Measurements from ENCODE around the gene PIGU.

PIGU gene

GRCh38 chr20:34579191-34579978 is 97.5 kb downstream of the PIGU start:
- DNase-seq (ENCODE audit: low read depth in 2 of 2): no peak

DNA sequence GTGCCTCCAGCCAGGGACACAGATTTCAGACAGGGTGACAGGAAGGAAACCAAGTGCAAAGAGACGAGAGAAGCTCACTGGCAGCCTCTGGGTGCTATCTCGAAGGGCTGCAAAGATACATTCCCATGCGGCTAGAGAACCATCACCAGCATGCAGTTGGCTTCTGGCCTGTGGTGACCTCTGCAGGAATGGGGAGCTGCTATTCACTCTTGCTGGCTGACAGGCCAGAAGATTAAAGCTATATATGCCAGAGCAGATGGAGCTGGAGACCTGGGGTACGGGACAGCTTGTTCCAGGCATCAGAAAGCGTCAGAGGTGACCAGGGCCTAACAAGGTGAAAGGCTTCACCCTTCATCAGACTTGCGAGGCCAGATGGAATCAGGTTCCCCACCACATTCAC is 98.4 kb downstream of the PIGU start:
- no peak for DNase-seq (ENCODE audit: low read depth in 2 of 2)

DNA sequence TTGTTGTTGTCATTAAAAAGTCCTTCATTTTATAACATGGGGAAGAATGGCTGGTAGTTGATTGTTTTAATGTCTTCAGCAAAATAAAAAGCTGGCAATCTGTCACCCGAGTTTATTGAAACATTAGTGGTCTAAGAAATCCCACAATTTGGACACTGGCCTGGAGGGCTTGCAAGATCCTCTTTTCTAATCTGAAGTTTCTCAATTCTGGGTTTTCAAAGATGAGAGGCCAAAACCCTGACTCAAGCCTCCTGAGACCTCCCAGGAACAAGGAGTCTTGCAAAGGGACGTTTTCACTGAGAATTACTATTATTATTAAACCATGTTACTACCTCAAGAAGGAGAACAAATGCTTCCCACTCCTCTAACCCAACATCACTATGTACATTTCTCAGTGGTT is 98.9 kb downstream of the PIGU start:
- no peak for DNase-seq (ENCODE audit: low read depth in 2 of 2)

DNA sequence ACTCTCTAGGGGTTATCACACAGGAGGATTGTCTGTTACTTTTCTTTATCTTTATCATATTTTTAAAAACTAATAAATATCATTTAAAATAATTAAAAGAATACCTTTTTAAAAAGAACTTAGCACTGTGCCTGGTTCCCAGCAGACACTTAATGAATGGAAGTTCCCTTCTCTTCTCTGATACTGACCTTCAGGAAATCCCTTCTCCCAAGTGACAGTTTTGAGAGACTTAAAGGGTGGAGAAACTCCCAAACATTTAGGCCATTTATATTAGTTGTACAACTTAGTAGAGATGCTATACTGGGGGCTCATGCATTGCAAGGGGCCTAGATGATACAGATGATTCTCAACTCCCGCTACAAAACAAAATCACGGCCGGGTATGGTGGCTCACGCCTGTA is 99.8 kb downstream of the PIGU start:
- no peak for DNase-seq (ENCODE audit: low read depth in 2 of 2)

DNA sequence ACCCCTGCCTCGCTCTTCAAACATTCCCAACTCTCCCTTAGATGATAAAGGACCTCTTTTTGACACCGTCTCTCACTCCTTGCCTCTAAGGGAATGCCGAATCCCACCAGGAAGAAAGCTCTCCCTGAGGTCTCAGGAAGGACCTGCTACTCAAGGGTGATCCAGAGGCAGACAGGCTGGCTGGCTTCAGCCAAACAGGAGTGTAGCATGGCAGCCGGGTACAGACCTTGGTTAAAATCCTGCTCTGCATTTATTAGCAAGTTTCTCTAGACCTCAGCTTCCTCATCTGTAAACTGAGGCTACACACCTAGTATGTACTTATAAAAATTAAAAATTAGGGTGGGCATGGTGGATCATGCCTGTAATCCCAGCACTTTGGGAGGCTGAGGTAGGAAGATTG is 101.1 kb downstream of the PIGU start:
- no peak for DNase-seq (ENCODE audit: low read depth in 2 of 2)

GRCh38 chr20:34575271-34575670 is 101.6 kb downstream of the PIGU start:
- no peak for DNase-seq (ENCODE audit: low read depth in 2 of 2)

- no peak for DNase-seq (ENCODE audit: low read depth in 2 of 2)
Observed at GRCh38 chr20:34574861-34575260, 102.0 kb downstream of the PIGU start.

- no peak for DNase-seq (ENCODE audit: low read depth in 2 of 2)
Observed at GRCh38 chr20:34574426-34574825, 102.5 kb downstream of the PIGU start.

- no peak for DNase-seq (ENCODE audit: low read depth in 2 of 2)
Observed at GRCh38 chr20:34573541-34574300, 103.2 kb downstream of the PIGU start.

DNA sequence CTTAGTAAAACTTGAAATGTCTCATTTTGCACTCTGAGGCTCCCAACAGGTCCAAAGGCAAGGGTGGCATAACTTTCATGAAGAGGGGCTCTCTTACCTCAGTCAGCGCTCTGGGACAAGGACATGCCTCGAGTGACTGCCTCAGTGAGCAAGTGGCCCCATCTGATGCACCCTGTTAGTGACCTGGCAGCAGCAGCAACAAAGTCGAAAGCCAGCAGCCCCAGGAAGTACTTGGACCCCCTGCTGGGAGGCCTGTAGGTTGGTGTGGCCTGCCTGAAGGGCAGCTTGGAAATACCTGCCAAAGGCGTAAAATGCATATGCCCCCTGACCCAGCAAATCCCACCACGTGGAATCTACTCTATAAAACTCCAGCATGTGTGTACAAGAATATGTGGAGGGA is 105.1 kb downstream of the PIGU start:
- DNase-seq (ENCODE audit: low read depth in 2 of 2): no peak

GRCh38 chr20:34570859-34571306 is 106.0 kb downstream of the PIGU start:
- no peak for DNase-seq (ENCODE audit: low read depth in 2 of 2)

DNA sequence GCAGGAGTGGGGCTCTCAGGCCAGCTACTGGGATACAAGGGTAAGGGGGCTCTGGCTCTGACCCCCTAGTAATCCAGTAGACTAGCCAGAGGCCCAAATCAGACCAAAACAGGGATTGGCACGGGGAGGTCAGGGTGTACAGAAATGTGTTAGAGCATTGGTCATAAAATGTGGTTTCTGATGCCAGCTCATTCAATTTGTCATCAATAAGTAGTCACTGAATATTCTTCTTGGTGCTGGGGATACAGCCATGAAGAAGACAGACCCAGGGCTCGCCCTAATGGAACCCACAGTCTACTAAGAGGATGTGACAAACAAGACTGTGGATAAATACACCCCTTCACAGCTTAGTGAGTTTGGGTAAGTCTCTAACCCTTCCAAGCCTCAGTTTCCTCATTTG is 107.3 kb downstream of the PIGU start:
- no peak for DNase-seq (ENCODE audit: low read depth in 2 of 2)

DNA sequence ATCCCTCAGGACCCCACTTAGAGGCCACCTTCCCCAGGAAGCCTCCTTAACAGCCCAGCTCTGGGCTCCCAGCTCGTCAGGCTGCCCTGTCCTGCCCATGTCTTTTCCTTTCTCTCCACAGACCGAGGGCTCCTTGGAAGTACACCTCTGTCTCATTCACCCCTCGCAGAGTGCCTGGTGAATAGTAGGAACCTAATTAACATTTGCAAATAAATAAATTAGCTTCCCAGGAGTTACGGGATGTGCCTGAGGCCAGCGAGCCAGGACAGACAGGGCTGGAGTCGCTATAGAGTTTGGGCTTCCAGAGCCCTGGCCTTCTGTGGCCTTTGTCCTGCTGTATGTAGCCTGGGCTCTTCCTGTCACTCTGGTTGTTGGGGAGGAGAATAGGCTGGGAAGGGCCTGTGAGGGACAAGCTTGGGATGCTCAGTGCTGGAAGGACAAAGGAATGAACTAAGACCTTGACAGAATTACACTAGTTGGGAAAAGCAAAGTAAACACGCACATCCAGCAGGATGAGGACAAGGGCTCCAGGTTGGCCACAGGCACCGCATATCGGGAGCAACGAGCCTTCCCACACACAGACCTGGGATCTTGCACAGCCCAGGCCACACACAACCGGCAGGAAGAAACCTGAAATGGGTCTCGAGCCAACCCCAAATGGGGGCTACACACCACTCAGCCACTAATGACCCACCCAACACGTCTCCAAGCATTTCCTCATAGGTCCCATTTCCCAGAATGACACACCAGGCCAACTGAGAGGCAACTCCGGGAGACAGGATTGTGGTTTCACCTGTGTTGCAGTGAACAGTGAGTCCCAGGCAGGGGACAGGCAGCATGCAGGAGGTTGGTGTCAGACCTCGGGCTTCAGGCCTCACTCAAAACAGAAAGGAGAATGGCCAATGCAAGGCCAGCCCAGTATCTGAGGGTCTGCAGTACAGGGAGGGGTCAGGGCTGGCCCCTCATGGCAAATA is 108.7 kb downstream of the PIGU start:
- no peak for DNase-seq (ENCODE audit: low read depth in 2 of 2)

- DNase-seq (ENCODE audit: low read depth in 2 of 2): no peak
Observed at GRCh38 chr20:34566978-34567891, 109.7 kb downstream of the PIGU start.

DNA sequence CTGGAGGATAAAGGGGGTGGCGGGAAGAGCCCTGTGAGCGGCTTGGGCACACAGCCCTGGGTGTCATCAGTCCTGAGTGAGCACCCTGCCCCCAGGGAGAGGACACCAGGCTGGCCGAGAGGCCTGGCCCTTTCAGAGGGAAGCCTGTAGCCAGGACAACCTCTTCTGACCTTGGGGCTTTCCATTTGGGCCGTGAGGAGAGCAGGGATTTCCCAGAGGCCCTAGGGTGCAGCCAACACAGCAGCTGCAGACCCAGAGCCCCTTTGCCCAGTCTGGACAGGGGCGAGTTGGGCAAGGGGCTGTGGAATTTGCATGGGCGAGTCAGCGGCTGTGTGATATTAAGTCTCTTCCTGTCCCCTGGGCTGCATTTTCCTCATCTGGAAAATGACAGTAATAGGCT is 112.1 kb downstream of the PIGU start:
- no peak for DNase-seq (ENCODE audit: low read depth in 2 of 2)

DNA sequence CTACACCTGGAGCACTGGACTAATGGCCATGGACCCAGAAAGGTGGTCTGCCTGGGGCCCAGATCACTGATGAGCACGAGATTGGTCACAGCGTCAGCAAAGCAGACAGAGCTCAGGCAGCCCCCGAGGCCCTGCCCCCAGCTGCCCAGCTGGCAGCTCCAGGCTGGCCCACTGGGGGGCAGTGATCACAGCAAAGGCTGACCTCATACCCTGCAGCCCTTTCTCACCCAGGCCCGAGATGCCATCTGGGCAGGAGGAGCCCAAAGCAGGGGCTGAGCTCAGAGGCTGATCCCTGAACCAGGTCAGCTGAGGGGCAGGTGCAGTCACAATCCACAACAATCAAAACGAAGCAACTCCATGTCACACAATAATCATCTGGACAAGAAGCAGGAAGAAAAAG is 114.3 kb downstream of the PIGU start:
- DNase-seq (ENCODE audit: low read depth in 2 of 2): no peak

DNA sequence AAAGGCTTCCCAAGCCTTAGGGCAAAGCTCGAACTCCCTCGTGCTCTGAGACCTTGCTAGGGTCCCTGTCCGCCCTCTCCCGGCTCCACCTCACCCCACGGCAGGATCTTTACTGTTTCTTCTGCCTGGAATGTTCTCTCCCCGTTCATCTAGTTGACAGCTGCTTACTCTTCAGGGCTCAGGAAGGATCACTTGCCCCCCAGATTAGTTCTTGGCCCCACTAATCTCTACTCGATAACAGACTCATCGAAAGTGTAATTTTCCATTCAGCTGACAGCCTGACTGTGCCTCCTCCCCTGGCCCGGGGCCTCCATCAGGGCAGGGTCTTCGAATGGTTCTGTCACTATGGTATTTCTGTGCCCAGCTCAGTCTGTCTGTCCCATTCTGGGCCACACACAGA is 115.2 kb downstream of the PIGU start:
- DNase-seq (ENCODE audit: low read depth in 2 of 2): no peak

GRCh38 chr20:34560614-34561013 is 116.3 kb downstream of the PIGU start:
- DNase-seq (ENCODE audit: low read depth in 2 of 2): no peak

DNA sequence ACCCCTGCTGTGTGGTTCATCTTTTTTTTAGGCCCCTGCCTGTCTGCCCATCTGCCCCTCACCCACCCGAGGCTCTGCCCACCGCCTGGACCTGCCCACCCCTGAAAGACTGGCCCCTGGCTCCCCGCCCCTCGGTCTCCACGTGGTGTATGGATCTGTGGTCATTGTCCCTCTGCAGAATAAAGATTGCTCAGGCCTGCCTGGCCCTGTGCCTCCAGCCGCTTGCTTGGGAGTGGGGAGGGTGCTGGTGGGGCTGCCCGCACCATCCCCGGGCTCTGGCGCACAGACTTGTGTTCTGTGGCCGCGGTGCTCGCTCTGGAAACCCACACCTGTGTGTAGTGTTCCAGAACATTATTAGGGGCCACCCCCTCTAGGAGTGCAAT is 116.8 kb downstream of the PIGU start:
- no peak for DNase-seq (ENCODE audit: low read depth in 2 of 2)

DNA sequence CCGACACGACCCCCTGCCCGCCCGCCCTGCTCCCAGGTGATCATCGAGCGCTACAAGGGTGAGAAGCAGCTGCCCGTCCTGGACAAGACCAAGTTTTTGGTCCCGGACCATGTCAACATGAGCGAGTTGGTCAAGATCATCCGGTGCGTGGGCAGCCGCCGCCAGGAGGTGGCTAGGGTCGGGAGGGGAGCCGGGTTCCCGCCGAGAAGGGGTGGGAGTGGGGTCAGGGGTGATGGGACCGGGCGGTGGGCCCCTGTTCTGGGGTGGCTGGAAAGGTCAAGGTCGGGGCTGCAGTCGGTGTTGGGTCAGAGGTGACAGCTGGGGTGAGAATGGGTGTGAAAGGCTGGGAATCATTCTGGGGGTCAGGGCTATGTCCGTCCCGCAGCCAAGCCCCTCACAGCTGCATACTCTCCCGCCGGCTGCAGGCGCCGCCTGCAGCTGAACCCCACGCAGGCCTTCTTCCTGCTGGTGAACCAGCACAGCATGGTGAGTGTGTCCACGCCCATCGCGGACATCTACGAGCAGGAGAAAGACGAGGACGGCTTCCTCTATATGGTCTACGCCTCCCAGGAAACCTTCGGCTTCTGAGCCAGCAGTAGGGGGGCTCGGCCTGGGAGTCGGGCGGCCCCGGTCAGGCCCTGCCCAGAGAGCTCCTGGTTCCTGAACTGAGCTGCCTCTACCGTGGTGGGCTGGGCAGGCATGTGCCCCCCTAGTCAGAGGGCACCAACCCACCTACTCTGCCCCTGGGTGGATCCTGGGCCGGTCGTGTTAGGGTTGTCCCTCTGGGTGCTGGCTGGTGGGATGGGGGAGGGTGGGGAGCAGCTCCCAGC is 117.4 kb downstream of the PIGU start:
- DNase-seq (ENCODE audit: low read depth in 2 of 2): no peak

Data from stimulated activated CD8-positive, alpha-beta memory T cell treated with anti-CD3 and anti-CD28 coated beads, Interleukin-2, amount 100 ng/mL, for 1 hour (primary cell).